ENCODE measurements around the gene ZXDC. TPM values are rescaled to one million over a fixed set of nuclear protein-coding genes. Genes with fewer than 3 reads are reported as not detected.

The ZXDC gene
- total RNA-seq, 1 donor from 2014 or later: 18.8 TPM

DNA sequence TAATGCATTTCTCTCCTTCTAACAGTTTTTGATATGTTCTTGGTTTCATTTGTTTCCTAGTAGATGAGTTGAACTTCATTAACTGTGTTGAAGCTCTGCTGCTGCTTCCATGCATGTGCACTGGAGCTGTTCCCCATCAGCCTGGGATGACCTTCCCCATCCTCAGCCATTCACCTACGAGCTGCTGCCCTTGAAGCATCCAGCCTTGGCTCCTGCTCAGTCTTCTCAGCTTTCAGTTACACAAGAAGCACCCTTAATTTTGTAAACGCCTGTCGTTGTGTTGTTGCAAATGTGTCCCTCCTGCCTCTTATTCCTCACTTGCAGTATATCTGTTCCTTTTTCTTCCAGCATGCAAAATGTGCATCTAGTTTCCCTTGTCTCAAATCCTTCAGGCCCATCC, 8.5 kb upstream of the ZXDC start:
- H3K36me3 ChIP-seq (ENCODE audit: control insufficient read depth in 3 of 3, insufficient read depth in 3 of 3, low read length in 3 of 3): no peaks in the 10 kb centered on the region
- H3K27ac ChIP-seq (ENCODE audit: low read depth, low read length): no peak overlapping the region
- no peaks in the 10 kb centered on the region for H3K9me3 ChIP-seq (ENCODE audit: control insufficient read depth in 3 of 3, low read length in 3 of 3)
- peak overlapping the region in 1 of 3 donors; percentile 24 for H3K4me3 ChIP-seq (ENCODE audit: low read length in 3 of 3)
- H3K9ac ChIP-seq (ENCODE audit: low read depth in 1 of 3, low read length in 3 of 3): peak overlapping the region in 2 of 3 donors; percentile 53 to 79
- H3K27me3 ChIP-seq (ENCODE audit: control insufficient read depth in 3 of 3, insufficient read depth in 3 of 3, low read length in 3 of 3): no peaks in the 10 kb centered on the region
- H3K4me1 ChIP-seq (ENCODE audit: control insufficient read depth in 3 of 3, insufficient read depth in 3 of 3, low read length in 3 of 3): peaks cover 27 to 62% (median 44%) of the 10 kb centered on the region in 3 donors

DNA sequence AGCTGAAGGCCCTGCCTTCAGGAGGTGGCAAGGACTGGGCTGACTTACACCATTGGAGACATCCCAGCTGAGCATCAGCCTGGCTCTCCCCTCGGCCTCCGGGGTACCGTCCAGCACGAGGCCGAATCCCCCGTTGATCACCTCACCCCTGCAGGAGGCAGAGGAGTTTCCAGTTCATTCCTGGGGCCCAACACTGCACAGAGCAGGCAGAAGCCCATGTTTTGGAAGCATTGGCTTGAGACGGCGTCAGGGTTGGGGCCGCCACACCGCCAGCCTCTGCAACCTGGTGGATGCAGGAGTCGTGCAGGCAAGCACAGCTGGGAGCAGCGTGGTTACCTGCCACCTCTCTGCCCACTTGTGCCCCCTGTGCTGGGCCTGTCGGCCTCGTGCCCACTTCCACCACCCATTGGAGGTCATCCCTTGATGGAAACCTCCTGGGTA, 7.7 kb upstream of the ZXDC start:
- H3K9ac ChIP-seq (ENCODE audit: low read depth in 1 of 3, low read length in 3 of 3): peak overlapping the region in 1 of 3 donors; percentile 35
- H3K27me3 ChIP-seq (ENCODE audit: control insufficient read depth in 3 of 3, insufficient read depth in 3 of 3, low read length in 3 of 3): no peaks in the 10 kb centered on the region
- H3K27ac ChIP-seq (ENCODE audit: low read depth, low read length): no peak overlapping the region
- no peaks in the 10 kb centered on the region for H3K9me3 ChIP-seq (ENCODE audit: control insufficient read depth in 3 of 3, low read length in 3 of 3)
- no peaks in the 10 kb centered on the region for H3K36me3 ChIP-seq (ENCODE audit: control insufficient read depth in 3 of 3, insufficient read depth in 3 of 3, low read length in 3 of 3)
- peaks cover 27 to 62% (median 44%) of the 10 kb centered on the region in 3 donors for H3K4me1 ChIP-seq (ENCODE audit: control insufficient read depth in 3 of 3, insufficient read depth in 3 of 3, low read length in 3 of 3)
- H3K4me3 ChIP-seq (ENCODE audit: low read length in 3 of 3): no peak overlapping the region

DNA sequence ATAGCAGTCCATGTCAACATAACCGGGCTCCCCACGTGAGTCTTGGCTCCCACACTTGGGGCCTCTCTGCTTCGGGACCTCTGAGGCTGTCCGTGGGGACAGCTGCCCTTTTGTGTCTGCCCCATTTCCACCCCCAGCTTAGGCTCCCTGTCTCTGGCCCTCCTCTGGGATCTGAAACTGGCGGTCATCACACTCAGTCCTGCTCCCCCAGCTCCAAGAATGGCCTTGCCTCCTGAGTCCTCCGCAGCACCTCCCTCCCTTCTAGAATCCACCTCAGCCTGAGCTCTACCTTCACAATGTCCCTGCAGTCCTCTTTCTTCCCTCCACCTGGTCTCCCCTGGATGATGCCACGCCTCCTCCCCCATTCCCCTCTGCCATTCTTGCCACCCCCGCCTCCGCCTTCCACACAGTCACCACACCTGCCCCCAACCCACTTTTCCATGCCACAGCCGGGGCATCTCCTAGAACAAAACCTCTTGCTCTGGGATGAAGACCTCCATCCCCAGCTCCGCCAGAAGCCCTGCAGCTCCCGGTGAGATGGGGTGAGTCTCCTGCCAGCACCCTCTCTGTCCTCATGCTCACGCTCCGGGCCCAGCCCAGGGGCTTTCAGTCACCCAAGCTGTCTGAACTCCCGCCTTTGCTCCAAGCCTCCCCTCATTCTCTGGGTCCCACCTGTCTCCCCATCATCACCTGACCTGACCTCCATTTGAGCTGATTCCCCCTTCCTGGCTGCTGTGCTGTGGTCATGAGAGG, 7.0 kb upstream of the ZXDC start:
- Histone ChIP-seq H3K4me1 (ENCODE audit: control insufficient read depth in 3 of 3, insufficient read depth in 3 of 3, low read length in 3 of 3) (peaks cover 25 to 60% (median 41%) of the 10 kb centered on the region in 3 donors), H3K36me3 (ENCODE audit: control insufficient read depth in 3 of 3, insufficient read depth in 3 of 3, low read length in 3 of 3) (no peaks in the 10 kb centered on the region), H3K9me3 (ENCODE audit: control insufficient read depth in 3 of 3, low read length in 3 of 3) (no peaks in the 10 kb centered on the region), H3K4me3 (ENCODE audit: low read length in 3 of 3) (no peak overlapping the region), H3K9ac (ENCODE audit: low read depth in 1 of 3, low read length in 3 of 3) (no peak overlapping the region), H3K27me3 (ENCODE audit: control insufficient read depth in 3 of 3, insufficient read depth in 3 of 3, low read length in 3 of 3) (no peaks in the 10 kb centered on the region), H3K27ac (ENCODE audit: low read depth, low read length) (no peak overlapping the region)

DNA sequence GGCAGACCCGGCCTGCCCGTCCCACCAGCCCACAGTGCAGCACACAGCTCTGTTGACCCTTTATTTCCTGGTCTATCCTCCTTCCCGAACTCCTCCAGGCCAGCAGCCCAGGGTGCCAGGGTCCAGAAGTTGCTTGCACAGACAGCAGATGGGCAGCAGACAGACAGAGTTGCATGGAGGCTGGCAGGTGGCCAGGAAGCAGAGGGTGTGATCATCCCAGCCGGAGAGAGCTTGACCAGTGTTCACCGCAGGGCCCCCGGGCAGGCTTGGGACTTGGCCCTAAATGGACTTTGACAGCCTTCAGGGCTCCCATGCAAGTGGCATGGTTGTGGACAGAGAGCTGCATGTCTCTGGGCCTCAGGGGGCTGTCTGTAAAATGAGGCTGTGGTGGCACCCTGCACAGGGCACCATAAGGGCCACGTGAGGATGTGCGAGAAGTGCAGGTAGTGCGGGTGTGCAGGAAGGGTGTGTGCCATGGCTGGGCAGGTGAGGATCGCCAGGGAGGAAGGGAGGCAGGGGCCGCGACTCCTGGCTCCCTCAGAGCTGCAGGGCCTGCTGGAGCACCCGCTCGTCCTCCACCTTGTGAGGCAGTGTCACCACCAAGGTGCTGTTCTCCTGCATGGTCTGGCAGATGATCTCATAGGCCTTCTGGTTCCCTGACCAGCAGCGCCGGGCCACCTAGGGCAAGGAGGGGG, 6.3 kb upstream of the ZXDC start:
- no peak overlapping the region for H3K4me3 ChIP-seq (ENCODE audit: low read length in 3 of 3)
- peak overlapping the region in 1 of 3 donors; percentile 40 for H3K9ac ChIP-seq (ENCODE audit: low read depth in 1 of 3, low read length in 3 of 3)
- no peak overlapping the region for H3K27ac ChIP-seq (ENCODE audit: low read depth, low read length)
- H3K36me3 ChIP-seq (ENCODE audit: control insufficient read depth in 3 of 3, insufficient read depth in 3 of 3, low read length in 3 of 3): no peaks in the 10 kb centered on the region
- no peaks in the 10 kb centered on the region for H3K27me3 ChIP-seq (ENCODE audit: control insufficient read depth in 3 of 3, insufficient read depth in 3 of 3, low read length in 3 of 3)
- peaks cover 18 to 53% (median 34%) of the 10 kb centered on the region in 3 donors for H3K4me1 ChIP-seq (ENCODE audit: control insufficient read depth in 3 of 3, insufficient read depth in 3 of 3, low read length in 3 of 3)
- no peaks in the 10 kb centered on the region for H3K9me3 ChIP-seq (ENCODE audit: control insufficient read depth in 3 of 3, low read length in 3 of 3)

DNA sequence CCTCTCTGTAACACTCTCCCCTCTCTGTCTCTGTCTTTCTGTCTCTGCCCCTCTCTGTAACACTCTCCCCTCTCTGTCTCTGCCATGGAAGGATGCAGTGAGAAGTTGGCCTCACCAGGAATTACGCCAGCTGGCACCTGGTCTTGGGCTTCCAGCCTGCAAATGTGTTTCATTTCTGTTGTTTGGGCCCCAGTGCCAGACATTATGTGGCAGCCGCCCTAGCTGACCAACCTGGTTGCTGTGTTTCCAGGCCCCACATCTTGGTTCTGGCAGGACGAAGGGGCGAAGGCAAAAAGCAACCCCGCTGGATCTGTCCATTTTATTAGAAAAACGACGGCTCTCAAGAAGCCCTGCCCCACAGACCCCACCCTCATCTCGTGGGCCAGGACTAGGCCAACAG, 5.2 kb upstream of the ZXDC start:
- no peak overlapping the region for H3K27ac ChIP-seq (ENCODE audit: low read depth, low read length)
- no peaks in the 10 kb centered on the region for H3K36me3 ChIP-seq (ENCODE audit: control insufficient read depth in 3 of 3, insufficient read depth in 3 of 3, low read length in 3 of 3)
- no peaks in the 10 kb centered on the region for H3K27me3 ChIP-seq (ENCODE audit: control insufficient read depth in 3 of 3, insufficient read depth in 3 of 3, low read length in 3 of 3)
- H3K9ac ChIP-seq (ENCODE audit: low read depth in 1 of 3, low read length in 3 of 3): peak overlapping the region in 2 of 3 donors; percentile 40 to 51
- H3K4me3 ChIP-seq (ENCODE audit: low read length in 3 of 3): no peak overlapping the region
- peaks cover 15 to 47% (median 33%) of the 10 kb centered on the region in 3 donors for H3K4me1 ChIP-seq (ENCODE audit: control insufficient read depth in 3 of 3, insufficient read depth in 3 of 3, low read length in 3 of 3)
- H3K9me3 ChIP-seq (ENCODE audit: control insufficient read depth in 3 of 3, low read length in 3 of 3): no peaks in the 10 kb centered on the region

DNA sequence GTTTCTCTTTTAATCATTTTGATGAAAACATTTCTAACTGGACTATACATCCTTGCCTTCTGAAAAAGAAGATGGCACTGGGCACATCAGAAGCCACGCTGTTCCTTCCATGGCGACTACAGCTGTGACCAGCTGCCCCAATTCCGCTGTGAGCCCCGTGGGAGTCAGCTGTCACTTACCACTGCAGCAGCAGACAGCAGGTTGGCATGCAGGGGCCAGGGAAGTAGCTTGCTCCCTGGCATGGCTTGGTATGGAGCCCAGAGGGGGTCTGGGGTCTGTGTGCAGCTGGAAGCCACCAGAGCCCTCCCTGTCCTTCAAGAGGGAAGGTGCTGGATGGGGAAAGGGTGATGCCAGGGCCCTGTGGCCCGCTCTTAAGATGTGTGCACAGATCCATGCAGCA, 4.5 kb upstream of the ZXDC start:
- Histone ChIP-seq H3K9ac (ENCODE audit: low read depth in 1 of 3, low read length in 3 of 3) (no peak overlapping the region), H3K27me3 (ENCODE audit: control insufficient read depth in 3 of 3, insufficient read depth in 3 of 3, low read length in 3 of 3) (no peaks in the 10 kb centered on the region), H3K4me3 (ENCODE audit: low read length in 3 of 3) (no peak overlapping the region), H3K4me1 (ENCODE audit: control insufficient read depth in 3 of 3, insufficient read depth in 3 of 3, low read length in 3 of 3) (peaks cover 15 to 43% (median 33%) of the 10 kb centered on the region in 3 donors), H3K36me3 (ENCODE audit: control insufficient read depth in 3 of 3, insufficient read depth in 3 of 3, low read length in 3 of 3) (no peaks in the 10 kb centered on the region), H3K27ac (ENCODE audit: low read depth, low read length) (no peak overlapping the region), H3K9me3 (ENCODE audit: control insufficient read depth in 3 of 3, low read length in 3 of 3) (no peaks in the 10 kb centered on the region)

DNA sequence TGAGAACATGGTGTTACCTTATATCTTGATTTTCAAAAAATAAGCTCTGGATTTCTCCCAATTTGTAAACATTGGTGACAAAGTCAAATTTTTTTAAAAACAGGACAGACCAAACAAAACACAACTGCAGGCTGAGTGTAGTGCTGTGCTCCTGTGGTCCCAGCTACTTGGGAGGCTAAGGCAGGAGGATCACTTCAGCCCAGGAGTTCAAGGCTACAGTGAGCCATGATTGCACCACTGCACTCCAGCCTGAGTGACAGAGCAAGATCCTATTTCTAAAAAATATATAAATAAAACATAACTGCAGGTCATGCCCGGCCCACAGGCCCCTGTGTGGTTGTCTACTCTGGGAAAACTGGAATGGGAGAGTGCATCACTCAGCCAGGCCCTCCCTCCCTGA, 4.0 kb upstream of the ZXDC start:
- Histone ChIP-seq H3K9ac (ENCODE audit: low read depth in 1 of 3, low read length in 3 of 3) (no peak overlapping the region), H3K27ac (ENCODE audit: low read depth, low read length) (no peak overlapping the region)

DNA sequence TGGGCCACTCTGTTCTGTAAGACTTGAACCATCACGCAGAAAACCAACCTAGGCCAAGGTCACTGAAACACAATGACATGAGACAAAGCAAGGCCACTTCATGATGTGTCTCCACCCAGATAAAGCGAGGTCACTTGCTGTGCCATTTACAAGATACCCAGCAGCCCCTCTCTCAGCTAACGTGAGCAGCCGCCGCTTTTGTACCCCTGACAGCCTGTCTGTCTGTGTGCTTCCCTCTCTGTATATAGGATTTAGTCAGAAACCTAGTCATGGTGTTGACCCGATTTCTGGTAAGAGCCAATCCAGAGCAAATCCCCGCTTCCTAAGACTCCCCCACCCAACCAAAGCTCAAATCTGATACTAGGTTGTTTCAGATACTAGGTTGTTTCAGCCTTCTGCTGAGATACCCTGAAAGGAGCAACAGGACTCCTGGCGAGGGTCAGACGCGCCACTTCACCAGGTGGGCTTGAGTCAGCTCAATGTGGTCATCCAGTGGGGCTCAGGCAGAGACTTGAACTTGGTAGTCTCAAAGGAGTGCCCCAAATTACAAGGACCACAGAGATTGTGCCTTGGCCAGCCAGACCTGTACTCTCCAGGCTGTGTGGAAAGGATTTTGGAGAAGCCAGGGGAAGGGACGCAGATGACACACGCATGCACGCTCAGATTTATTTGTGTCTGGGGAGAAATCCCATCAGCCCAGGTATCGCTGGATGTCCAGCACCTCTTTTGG, 3.1 kb upstream of the ZXDC start:
- H3K4me1 ChIP-seq (ENCODE audit: control insufficient read depth in 3 of 3, insufficient read depth in 3 of 3, low read length in 3 of 3): peaks cover 17 to 39% (median 34%) of the 10 kb centered on the region in 3 donors

More for the DNA sequence above, 4.0 kb upstream of the ZXDC start:
- Histone ChIP-seq H3K27me3 (ENCODE audit: control insufficient read depth in 3 of 3, insufficient read depth in 3 of 3, low read length in 3 of 3) (no peaks in the 10 kb centered on the region), H3K4me3 (ENCODE audit: low read length in 3 of 3) (no peak overlapping the region), H3K36me3 (ENCODE audit: control insufficient read depth in 3 of 3, insufficient read depth in 3 of 3, low read length in 3 of 3) (no peaks in the 10 kb centered on the region), H3K4me1 (ENCODE audit: control insufficient read depth in 3 of 3, insufficient read depth in 3 of 3, low read length in 3 of 3) (peaks cover 15 to 42% (median 36%) of the 10 kb centered on the region in 3 donors), H3K9me3 (ENCODE audit: control insufficient read depth in 3 of 3, low read length in 3 of 3) (no peaks in the 10 kb centered on the region)

DNA sequence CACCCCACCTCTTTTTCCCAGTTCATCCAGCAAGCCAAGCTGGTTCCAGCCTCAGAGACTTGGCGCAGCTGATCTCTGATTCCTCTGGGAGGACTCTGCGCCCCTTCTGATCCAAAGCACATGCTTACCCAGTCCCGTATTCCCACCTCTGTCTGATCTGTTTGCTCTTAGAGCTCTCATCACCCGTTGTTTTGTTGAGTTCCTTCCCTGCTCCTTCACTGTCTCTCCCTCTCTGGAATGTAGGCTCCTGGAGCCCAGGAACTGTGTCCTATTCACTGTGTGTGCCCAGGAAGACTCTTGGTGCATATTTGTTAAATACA, 1.3 kb upstream of the ZXDC start:
- no peak overlapping the region for H3K9ac ChIP-seq (ENCODE audit: low read depth in 1 of 3, low read length in 3 of 3)
- H3K4me3 ChIP-seq (ENCODE audit: low read length in 3 of 3): no peak overlapping the region
- H3K36me3 ChIP-seq (ENCODE audit: control insufficient read depth in 3 of 3, insufficient read depth in 3 of 3, low read length in 3 of 3): no peaks in the 10 kb centered on the region
- no peaks in the 10 kb centered on the region for H3K9me3 ChIP-seq (ENCODE audit: control insufficient read depth in 3 of 3, low read length in 3 of 3)
- peaks cover 34 to 49% (median 44%) of the 10 kb centered on the region in 3 donors for H3K4me1 ChIP-seq (ENCODE audit: control insufficient read depth in 3 of 3, insufficient read depth in 3 of 3, low read length in 3 of 3)
- H3K27me3 ChIP-seq (ENCODE audit: control insufficient read depth in 3 of 3, insufficient read depth in 3 of 3, low read length in 3 of 3): no peaks in the 10 kb centered on the region
- no peak overlapping the region for H3K27ac ChIP-seq (ENCODE audit: low read depth, low read length)

More for the DNA sequence above, 3.1 kb upstream of the ZXDC start:
- no peaks in the 10 kb centered on the region for H3K9me3 ChIP-seq (ENCODE audit: control insufficient read depth in 3 of 3, low read length in 3 of 3)
- H3K27me3 ChIP-seq (ENCODE audit: control insufficient read depth in 3 of 3, insufficient read depth in 3 of 3, low read length in 3 of 3): no peaks in the 10 kb centered on the region
- no peaks in the 10 kb centered on the region for H3K36me3 ChIP-seq (ENCODE audit: control insufficient read depth in 3 of 3, insufficient read depth in 3 of 3, low read length in 3 of 3)
- H3K27ac ChIP-seq (ENCODE audit: low read depth, low read length): no peak overlapping the region
- no peak overlapping the region for H3K4me3 ChIP-seq (ENCODE audit: low read length in 3 of 3)
- no peak overlapping the region for H3K9ac ChIP-seq (ENCODE audit: low read depth in 1 of 3, low read length in 3 of 3)
